GM18951 (cell line): ENCODE results near the gene ADAM15.

Source experiments
- POLR2A ChIP-seq: IDR thresholded peaks from 4 replicates; pipeline ENCODE4 v1.6.1; 2011; ENCODE audit warnings: mild to moderate bottlenecking; ENCODE audit not compliant: insufficient read length, insufficient read depth; ENCODE audit errors: extremely low read depth
- in situ Hi-C: fragments of 300-500 bp; cut with MboI; formaldehyde crosslinking; loops from one replicate; pipeline ENCODE4 v1.12.0; 2022; ENCODE audit warnings: low sequenced_read_pairs, mixed read lengths, inconsistent platforms; ENCODE audit not compliant: unreplicated experiment

ADAM15 gene

DNA sequence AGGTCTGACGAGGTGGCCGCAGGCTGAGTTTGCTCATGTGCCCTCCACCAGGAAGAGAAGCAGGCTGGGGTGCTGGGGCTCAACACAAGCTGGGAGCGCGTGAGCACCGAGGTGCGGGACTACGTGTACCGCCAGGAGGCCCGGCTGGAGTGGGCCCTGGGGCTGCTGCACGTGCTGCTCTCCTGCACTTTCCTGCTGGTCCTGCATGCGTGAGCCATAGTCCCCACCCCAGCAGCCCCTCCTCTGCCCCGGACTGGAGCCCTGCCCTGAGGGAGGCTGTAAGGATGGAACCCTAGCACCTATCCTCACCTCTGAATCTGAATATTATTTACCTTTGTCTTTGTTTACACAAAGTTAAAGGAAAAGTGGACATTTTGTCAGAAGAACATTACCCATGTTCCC is 7.8 kb upstream of the ADAM15 start:
- TF ChIP-seq POLR2A, result no peak
- in situ Hi-C loops, result no loop called here

DNA sequence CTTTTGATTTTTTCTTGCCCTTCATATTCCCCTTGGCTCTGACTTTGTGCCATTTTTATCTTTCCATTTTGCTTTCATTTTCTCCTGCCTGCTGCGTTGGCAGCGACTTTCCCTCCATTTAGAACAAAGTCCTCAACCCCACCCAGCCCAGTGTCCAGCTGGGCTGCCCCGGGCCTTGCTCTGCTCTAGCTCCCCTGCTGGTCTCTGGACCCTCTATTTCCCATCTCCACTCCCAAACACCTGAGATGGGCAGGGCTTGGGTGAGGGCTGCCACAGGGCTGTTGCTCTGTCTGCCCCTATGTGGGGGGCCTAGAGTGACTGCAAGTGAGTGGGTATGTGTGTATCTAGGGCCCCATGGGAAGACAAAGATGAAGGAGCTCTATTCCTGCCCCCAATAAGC is 7.3 kb upstream of the ADAM15 start:
- in situ Hi-C loops, result no loop called here
- no peak for TF ChIP-seq POLR2A

DNA sequence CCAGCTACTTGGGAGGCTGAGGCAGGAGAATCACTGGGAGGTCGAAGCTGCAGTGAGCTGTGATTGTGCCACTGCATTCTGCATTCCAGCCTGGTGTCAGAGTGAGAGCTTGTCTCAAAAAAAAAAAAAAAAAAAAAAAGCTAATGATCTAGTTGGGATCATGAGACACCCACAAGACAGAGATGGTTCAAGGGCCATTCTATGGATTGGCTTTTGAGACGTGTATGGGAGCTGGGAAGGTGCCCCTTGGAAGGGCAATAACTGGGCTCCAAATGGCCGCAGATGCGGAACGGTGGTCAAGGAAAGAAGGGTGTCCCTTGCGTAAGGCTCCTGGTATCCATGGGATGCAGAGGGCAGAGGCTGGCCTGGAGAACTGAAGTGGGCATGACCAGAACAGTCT is 6.8 kb upstream of the ADAM15 start:
- no peak for TF ChIP-seq POLR2A
- in situ Hi-C loops, result no loop called here

DNA sequence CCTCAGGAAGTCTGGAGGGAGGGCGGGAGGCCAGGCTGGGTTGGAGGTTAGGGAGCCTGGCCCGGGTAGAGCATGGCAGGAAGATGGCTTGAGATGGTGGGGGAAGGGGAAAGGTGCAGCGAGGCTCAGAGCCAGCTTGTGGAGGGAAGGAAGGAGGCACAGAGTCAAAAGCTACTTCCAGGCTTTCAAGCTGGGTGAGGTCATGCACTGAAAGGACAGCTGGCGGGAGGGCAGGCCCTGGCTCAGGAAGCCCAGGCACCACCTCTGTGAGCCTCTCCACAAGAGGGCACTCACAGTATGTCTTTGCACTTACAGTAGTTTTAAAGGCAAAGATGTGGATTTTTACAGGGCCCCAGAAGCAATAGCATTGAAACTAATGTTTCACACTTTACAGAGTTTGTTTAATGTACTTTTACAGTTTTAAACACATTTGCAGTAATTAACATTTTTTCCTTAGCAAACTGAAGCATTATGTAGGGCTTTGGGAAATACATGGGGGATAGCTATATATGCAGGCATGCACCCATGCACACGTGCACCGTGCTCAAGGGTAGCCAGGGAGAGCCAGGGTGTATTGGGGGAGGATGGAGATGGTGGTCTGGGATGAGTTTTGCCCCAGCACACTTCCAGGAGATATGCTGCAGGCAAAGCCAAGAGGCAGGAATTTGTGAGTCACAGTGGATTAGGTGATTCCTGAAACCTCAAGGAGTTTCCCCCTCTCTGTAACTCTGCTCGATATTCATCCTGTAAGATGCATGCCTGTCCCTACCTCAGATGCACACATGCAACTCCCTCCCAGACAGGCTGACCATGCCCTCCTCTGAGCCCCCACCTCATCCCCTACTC is 6.1 kb upstream of the ADAM15 start:
- in situ Hi-C loops, result no loop called here
- no peak for TF ChIP-seq POLR2A

DNA sequence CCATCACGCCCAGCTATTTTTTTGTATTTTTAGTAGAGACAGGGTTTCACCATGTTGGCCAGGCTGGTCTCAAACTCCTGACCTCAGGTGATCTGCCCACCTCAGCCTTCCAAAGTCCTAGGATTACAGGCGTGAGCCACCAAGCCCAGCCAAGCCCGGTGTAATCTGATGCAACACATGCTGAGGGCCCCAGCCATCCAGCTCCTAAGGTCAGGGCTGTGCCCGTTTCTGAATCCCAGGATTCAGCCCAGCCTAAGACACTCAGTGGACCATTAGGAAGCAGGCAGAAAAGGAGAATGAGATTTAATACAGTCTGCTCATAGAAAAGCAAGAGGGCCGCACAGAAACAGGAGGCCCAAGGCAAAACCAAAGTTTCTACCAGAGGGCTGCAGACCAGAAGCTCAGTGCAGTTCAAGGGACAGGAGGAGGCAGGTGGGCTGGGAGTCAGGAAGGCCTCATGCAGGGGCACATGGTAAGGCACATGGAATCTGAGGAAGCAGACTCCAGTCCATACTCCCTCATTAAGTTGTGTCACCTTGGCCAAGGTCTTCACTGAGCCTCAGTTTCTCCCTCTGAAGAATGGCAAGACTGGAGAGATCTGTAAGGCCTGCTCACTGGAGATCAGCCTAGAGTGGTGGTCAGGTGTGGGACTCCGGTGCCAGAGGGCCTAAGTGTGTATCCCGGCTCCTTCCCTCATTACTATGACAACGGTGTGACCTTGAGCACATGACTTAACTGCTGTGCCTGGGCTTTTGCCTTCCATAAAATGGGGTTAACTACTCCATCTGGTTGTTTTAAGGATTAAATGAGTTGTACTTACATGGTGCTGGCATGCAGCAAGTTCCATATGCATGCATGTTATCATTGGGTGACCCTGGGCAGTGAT is 2.4 kb upstream of the ADAM15 start:
- TF ChIP-seq POLR2A, result no peak

DNA sequence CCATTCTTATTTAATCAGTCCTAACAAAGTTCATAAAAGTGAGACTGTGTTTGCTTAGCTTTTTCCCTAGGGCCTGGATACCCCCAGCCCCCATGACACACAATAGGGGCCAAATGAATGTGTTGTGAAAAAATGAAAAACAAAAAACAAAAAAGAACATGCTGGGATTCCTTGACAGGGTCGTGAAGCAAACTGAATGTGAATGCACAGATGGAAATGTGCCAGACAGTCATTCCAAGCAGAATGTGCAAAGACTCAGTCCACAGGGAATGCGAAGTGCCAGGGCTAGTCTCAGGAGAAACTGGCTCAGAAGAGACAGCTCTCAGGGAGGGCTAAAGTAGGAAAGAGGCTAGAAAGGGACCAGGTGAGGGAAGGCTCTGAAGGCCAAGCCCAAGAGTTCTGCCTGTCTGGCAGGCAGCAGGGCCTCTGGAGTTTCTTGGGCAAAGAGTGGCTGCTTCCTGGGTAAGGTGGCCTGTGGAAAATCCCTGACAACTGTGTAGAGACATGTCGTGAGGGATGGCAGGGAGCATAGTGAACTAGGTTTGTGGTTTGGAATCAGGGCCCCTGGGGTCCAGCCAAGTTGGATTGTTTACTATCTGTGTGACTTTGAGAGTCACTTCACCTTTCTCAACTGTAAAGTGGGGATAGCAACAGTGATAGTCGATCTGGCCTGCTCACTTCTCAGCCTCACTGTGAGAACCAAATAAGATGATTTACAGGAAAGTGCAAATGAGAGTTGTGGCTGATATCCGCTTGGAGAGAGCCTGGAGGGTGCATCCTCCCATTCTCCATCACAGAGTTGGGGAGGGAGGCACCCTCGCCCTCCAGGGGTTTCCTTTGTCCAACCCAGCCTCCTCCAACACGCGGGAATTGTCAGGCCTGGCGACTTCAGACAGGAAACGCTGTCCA is 1.2 kb upstream of the ADAM15 start:
- no peak for TF ChIP-seq POLR2A
- in situ Hi-C loops, result no loop called here

More for the DNA sequence above, 2.4 kb upstream of the ADAM15 start:
- in situ Hi-C loops, result no loop called here

DNA sequence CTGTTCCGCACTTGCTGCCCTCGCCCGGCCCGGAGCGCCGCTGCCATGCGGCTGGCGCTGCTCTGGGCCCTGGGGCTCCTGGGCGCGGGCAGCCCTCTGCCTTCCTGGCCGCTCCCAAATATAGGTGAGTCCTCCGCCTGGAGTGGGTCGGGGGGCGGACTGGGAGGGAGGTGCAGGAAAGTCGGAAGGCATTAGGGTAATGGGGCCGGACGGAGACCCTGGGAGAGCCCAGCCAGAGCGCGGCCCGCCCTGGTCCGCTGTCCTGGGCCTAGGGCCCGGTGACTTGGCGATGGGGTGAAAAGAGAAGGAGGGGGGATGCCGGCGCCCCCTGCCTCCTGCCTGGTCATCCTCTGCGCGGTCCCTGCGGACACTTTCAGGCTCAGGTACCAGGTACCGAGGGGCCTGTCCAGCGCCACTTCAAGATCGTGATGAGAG is 243 bp downstream of the ADAM15 start:
- peak; percentile 63 for TF ChIP-seq POLR2A
- in situ Hi-C loops, result no loop called here

DNA sequence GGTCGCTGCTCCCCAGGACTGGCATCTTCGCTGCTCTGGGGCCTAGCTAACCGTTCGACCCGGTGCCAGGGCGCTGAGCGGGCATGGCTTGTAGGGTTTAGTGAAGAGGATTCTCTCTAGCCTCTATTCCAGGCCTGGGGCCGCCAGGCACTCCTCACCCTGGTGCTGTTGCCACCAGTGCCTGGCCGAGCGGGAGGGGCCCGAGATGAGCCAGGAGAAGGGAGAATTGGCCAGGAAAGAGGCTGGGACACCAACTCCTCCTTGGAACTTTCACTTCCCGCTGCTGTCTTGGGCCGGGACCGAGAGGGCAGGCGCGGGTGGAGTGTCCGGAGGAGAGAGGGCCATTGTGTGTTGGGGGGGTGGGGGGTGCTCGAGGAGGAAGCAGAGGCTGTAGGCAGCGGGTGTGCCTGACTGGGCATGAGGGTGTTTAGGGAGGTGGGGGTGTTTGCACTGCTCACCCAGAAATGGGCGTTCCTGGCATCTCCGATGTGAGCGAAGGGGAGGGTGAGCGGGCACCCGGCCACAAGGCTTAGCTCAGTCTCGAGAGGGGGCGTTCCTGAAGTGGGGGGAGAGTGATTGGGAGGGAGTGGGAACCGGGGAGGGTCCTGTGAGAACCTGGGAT is 772 bp downstream of the ADAM15 start:
- in situ Hi-C loops, result no loop called here
- TF ChIP-seq POLR2A, result no peak

DNA sequence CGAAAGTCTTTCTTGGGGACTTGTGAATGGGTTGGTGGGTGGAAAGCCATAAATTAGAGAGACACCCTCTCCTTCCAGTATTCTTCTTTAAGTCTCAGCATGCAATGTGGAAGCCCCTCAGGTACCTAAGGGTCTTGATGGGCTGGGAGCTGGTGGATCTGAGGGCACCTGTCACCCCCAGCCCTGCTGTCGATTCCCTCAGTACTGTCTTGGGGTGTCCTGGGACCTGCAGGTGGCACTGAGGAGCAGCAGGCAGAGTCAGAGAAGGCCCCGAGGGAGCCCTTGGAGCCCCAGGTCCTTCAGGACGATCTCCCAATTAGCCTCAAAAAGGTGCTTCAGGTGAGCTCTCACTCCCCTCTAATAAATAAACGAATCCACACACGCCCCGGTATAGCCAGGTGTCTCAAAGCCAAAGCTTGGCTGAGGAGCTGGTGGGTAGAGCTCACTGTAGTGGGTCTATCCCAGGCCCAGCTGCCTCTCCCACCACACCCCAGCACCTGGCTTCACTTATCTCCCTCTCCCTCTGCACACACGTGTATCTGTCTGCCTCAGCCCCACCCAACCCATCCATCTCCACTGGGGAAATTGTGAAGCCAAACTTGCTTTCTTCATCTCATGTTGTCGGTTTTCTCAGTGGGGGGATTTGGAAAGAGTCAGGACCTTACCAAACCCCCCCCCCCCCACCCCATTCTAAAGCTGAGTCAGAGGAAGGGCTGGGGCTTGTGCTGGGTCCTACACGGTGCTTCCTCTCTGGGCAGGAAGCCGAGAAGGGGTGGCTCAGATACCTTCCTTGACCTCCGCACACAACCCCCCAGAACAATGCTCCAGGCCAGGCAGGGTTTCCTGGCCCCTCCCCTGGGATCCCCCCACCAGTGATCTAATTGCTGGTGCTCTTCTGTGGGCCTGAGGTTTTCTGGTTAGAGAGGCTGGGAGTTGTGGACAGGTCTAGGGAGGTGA is 1.6 kb downstream of the ADAM15 start:
- in situ Hi-C loops, result no loop called here

DNA sequence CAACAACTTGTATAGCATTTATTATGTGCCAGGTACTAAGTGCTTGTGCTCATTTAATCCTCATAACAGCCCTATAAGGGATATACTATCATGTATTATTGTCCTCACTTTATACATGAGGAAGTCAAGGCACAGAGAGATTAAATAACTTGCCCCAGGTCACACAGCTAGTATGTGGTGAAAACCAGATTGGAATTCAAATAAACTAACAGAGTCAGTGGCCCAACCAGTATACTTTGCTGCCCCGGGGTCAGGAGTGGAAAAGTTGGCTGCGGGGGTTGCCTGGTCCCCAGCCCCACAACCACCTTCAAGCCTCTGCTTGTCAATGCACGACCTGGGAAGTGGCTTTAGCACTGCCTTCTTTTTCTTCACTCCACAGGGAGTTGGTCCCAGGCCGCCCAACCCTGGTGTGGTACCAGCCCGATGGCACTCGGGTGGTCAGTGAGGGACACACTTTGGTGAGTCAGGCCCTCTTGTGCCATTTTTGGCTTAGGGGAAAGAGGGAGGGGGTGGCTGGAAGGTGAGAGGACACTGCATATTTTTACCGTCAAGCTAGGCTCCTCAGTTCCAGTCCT is 2.5 kb downstream of the ADAM15 start:
- no peak for TF ChIP-seq POLR2A
- in situ Hi-C loops, result no loop called here

More for the DNA sequence above, 1.6 kb downstream of the ADAM15 start:
- no peak for TF ChIP-seq POLR2A

DNA sequence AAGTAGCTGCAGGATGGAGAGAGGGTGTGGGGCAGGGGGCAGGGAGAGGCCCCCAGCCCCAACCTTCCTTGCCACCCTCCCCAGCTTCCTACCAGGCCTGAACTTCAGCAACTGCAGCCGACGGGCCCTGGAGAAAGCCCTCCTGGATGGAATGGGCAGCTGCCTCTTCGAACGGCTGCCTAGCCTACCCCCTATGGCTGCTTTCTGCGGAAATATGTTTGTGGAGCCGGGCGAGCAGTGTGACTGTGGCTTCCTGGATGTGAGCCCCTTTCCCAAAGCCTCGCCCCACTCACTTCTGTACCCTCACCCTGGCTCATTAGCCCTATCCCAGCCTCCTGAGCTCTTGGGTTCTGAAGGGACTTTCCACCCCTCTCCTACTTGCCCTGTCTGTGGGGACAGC is 6.0 kb downstream of the ADAM15 start:
- in situ Hi-C loops, result no loop called here
- TF ChIP-seq POLR2A, result no peak
